Kidney (tissue), 14 donors: ENCODE results near the gene TECPR1. TPM values are rescaled to one million over a fixed set of nuclear protein-coding genes. Genes with fewer than 3 reads are reported as not detected.
"Not testable (repeated sequence)": the region's sequence is repeated elsewhere in the genome, so short reads cannot be mapped to it uniquely, and the experiment has no call there.

ENCODE experiments used
- DNase-seq, 5 donors: peaks; one replicate each; pipeline ENCODE4 v3.0.0-alpha.2; 2013 to 2020
- FAIRE-seq: peaks from 2 replicates; lab custom pipeline; 2012; peaks lifted over from hg19 to GRCh38; lab: Jason Lieb, UNC
- H3K27ac ChIP-seq, 2 donors: one replicate each; pipeline ENCODE4 v1.7.0; 2013; ENCODE audit warnings: low read depth in 2 of 2, low read length in 2 of 2, inconsistent platforms in 1 of 2
- H3K27me3 ChIP-seq: one replicate; pipeline ENCODE4 v1.7.1; 2013; ENCODE audit warnings: low read length, inconsistent platforms; ENCODE audit not compliant: control insufficient read depth, insufficient read depth
- H3K36me3 ChIP-seq, 3 donors: one replicate each; pipeline versions ENCODE4 v1.7.0 to v1.7.1; 2013; ENCODE audit warnings: low read length in 3 of 3, control low read depth in 1 of 3, inconsistent platforms in 1 of 3; ENCODE audit not compliant: insufficient read depth in 3 of 3, control insufficient read depth in 2 of 3
- H3K4me1 ChIP-seq, 3 donors: one replicate each; pipeline versions ENCODE4 v1.7.0 to v1.7.1; 2013; ENCODE audit warnings: low read length in 3 of 3, inconsistent platforms in 1 of 3, low read depth in 1 of 3; ENCODE audit not compliant: control insufficient read depth in 2 of 3, insufficient read depth in 2 of 3
- H3K4me3 ChIP-seq, 3 donors: one replicate each; pipeline versions ENCODE4 v1.7.0 to v1.8.1; 2013; ENCODE audit warnings: low read length in 3 of 3, control low read depth in 1 of 3, inconsistent platforms in 1 of 3
- H3K9ac ChIP-seq, 3 donors: one replicate each; pipeline versions ENCODE4 v1.7.0 to v1.7.1; 2013; ENCODE audit warnings: low read length in 3 of 3, control low read depth in 1 of 3, inconsistent platforms in 1 of 3
- H3K9me3 ChIP-seq, 3 donors: one replicate each; pipeline versions ENCODE4 v1.7.0 to v1.7.1; 2013; ENCODE audit warnings: low read length in 3 of 3, control low read depth in 1 of 3, inconsistent platforms in 1 of 3; ENCODE audit not compliant: control insufficient read depth in 2 of 3, insufficient read depth in 1 of 3
- intact Hi-C: fragments of 100-400 bp; cut with DNase I; formaldehyde crosslinking; loops from one replicate; pipeline ENCODE4 v1.11.1; 2022
- polyA plus RNA-seq: library from polyadenylated mRNA; stranded (reverse); fragments of 350-450 nt; fragmentation: Illumina TruSeq; extraction: RNeasy Lipid Tissue Mini Kit (QIAGEN cat#74804); gene quantifications from one replicate; pipeline ENCODE4 v1.2.3, GENCODE V29; 2014; ENCODE audit warnings: low read depth, low replicate concordance; ENCODE audit not compliant: insufficient read depth
- total RNA-seq: library from RNA; stranded (reverse); fragmentation: NEBNext Ultra II Directional; extraction: Animal tissue kit (Norgen Biotek cat#: 25700); gene quantifications from one replicate; pipeline ENCODE4 v1.2.1, GENCODE V29; 2021
- TF ChIP-seq, protein P1 (sequence below): IDR thresholded peaks from 3 replicates; pipeline ENCODE4 v1.5.1; 2012; ENCODE audit warnings: mild to moderate bottlenecking, moderate library complexity, borderline replicate concordance; ENCODE audit not compliant: insufficient read depth; ENCODE audit errors: extremely low read depth
- donor health status: control.
- donor health status: control.
- donor health status: control.
- donor health status: control.
- donor health status: control.
- donor health status: DM: yes; HTN: yes; CAD: no.
- donor health status: Normal renal cell carcinoma (clear cell type).

The TECPR1 gene
- total and polyA plus RNA-seq, 2 donors from 2014 or later = 5.1 to 39.5 TPM

DNA sequence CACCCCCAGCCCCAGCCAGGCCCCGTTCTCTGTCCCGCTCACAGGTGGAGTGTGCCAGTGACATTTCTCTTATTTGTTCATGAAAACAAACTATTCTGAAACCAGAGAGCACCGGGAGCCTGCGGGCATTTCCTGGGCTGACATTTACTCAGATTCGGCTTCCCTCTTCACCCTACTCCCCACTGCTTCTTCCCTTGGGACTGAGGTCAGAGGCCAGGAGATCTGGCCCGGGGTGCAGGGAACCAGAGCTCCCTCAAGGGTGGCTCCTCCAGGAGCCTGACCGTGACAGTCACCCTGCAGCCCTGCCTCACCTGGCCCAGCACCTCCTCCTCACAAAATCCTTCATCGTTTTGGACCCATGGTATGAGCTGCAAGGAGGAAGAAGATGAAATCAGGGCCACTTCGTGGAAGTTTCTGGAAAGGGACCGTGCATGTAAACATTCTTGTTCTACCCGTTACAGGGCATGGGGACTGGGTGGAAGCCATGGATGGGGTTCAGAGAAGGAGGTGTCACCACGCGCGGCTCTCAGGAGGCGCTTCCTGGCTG, 28.6 kb downstream of the TECPR1 start:
- peaks cover 0 to 6% (median 0%) of the 10 kb centered on the region in 3 donors for H3K36me3 ChIP-seq
- no peaks in the 10 kb centered on the region for H3K4me1 ChIP-seq
- H3K27me3 ChIP-seq = no peaks in the 10 kb centered on the region
- TF ChIP-seq, protein P1, sequence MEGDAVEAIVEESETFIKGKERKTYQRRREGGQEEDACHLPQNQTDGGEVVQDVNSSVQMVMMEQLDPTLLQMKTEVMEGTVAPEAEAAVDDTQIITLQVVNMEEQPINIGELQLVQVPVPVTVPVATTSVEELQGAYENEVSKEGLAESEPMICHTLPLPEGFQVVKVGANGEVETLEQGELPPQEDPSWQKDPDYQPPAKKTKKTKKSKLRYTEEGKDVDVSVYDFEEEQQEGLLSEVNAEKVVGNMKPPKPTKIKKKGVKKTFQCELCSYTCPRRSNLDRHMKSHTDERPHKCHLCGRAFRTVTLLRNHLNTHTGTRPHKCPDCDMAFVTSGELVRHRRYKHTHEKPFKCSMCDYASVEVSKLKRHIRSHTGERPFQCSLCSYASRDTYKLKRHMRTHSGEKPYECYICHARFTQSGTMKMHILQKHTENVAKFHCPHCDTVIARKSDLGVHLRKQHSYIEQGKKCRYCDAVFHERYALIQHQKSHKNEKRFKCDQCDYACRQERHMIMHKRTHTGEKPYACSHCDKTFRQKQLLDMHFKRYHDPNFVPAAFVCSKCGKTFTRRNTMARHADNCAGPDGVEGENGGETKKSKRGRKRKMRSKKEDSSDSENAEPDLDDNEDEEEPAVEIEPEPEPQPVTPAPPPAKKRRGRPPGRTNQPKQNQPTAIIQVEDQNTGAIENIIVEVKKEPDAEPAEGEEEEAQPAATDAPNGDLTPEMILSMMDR = no peak
- H3K27ac ChIP-seq = no peak overlapping the region
- peak in 1 of 5 donors; percentile 48 for DNase-seq
- no peak overlapping the region for H3K4me3 ChIP-seq
- no peaks in the 10 kb centered on the region for H3K9me3 ChIP-seq
- no peak for FAIRE-seq
- no peak overlapping the region for H3K9ac ChIP-seq
- intact Hi-C loops = no loop called here

- intact Hi-C loops = no loop called here
- TF ChIP-seq, protein P1 = no peak
- Histone ChIP-seq H3K27ac (no peak overlapping the region), H3K9me3 (no peaks in the 10 kb centered on the region), H3K27me3 (no peaks in the 10 kb centered on the region), H3K9ac (no peak overlapping the region), H3K36me3 (peaks cover 0 to 2% (median 0%) of the 10 kb centered on the region in 3 donors), H3K4me1 (no peaks in the 10 kb centered on the region), H3K4me3 (no peak overlapping the region)
- FAIRE-seq (no peak), DNase-seq (peak in 2 of 5 donors; percentile 31 to 75)
These were observed 29.4 kb downstream of the TECPR1 start for GRCh38 chr7:98222533-98223195.

GRCh38 chr7:98221611-98222532, 30.2 kb downstream of the TECPR1 start:
- Histone ChIP-seq H3K9me3 (no peaks in the 10 kb centered on the region), H3K36me3 (peaks cover 0 to 2% (median 0%) of the 10 kb centered on the region in 3 donors), H3K9ac (no peak overlapping the region), H3K4me3 (no peak overlapping the region), H3K27me3 (no peaks in the 10 kb centered on the region), H3K27ac (no peak overlapping the region), H3K4me1 (no peaks in the 10 kb centered on the region)
- FAIRE-seq (no peak), DNase-seq (peak in 1 of 5 donors; percentile 65)
- TF ChIP-seq, protein P1 = no peak
- intact Hi-C loops = no loop called here

- H3K9ac ChIP-seq, intact Hi-C loops, H3K36me3 ChIP-seq, FAIRE-seq, H3K4me1 ChIP-seq, H3K27ac ChIP-seq, H3K9me3 ChIP-seq, H3K27me3 ChIP-seq, H3K4me3 ChIP-seq: not testable (repeated sequence)
- DNase-seq = peak in 1 of 5 donors; percentile 38
These were observed 32.6 kb downstream of the TECPR1 start for GRCh38 chr7:98219382-98219781.
